Prostate gland (tissue), 2 donors: Measurements from ENCODE around the gene LRRC73.

ENCODE experiments used
- POLR2A ChIP-seq: fragments of 450-650 bp; IDR thresholded peaks from one replicate; pipeline ENCODE4 v1.6.1; 2016; ENCODE audit warnings: antibody characterized with exemption, mild to moderate bottlenecking
- TF ChIP-seq, protein P1 (sequence below), 4 experiments: fragments of 200-600 bp in 2 of 4; fragments of 450-650 bp in 2 of 4; sonication (generic) in 2 of 4; IDR thresholded peaks; 1 replicate in 3 of 4; 2 replicates in 1 of 4; pipeline ENCODE4 v1.5.1; 2016 to 2019; ENCODE audit warnings: antibody characterized with exemption in 4 of 4, mild to moderate bottlenecking in 2 of 4, moderate library complexity in 2 of 4

DNA sequence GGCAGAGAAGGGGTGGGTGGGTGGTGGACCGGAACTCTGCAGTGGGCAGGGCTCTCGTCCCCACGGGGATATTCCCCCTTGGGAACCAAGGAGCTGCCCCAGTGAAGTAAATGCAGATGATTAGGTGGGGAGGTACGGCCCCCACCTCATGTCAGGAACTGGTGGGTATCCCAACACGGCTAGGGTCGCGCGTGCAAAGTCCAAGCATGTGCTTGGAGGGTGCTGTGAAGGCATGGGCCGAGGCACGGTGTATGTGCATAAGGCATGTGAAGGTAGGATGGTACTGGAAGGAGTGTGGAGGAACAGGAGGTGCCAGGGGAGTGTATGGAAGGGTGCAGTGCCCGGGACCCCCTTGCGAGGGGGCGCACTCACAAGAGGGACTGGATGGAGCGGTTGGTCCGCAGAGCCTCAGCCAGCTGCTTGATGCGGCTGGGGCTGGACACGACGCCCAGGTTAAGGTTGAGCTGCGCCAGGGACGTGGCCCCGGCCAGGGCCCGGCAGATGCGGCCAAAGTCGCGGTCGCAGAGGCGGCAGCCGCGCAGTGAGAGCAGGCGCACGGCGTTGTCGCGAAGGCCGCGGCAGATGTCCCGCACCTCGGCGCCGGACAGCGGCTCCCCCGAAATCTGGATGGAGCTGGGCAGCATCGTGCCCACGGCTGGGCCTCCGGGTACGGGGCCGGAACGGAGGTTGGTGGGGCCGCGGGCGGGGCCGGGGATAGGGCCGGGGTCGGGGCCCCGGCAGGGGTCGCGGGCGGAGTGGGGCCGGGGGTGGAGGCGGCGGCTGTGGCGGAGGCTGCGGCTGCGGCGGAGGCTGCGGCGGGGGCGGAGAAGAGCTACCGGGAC lies 783 bp downstream of the LRRC73 start:
- TF ChIP-seq, protein P1, sequence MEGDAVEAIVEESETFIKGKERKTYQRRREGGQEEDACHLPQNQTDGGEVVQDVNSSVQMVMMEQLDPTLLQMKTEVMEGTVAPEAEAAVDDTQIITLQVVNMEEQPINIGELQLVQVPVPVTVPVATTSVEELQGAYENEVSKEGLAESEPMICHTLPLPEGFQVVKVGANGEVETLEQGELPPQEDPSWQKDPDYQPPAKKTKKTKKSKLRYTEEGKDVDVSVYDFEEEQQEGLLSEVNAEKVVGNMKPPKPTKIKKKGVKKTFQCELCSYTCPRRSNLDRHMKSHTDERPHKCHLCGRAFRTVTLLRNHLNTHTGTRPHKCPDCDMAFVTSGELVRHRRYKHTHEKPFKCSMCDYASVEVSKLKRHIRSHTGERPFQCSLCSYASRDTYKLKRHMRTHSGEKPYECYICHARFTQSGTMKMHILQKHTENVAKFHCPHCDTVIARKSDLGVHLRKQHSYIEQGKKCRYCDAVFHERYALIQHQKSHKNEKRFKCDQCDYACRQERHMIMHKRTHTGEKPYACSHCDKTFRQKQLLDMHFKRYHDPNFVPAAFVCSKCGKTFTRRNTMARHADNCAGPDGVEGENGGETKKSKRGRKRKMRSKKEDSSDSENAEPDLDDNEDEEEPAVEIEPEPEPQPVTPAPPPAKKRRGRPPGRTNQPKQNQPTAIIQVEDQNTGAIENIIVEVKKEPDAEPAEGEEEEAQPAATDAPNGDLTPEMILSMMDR (IDR thresholded peaks at IDR 0.05), result no peak
- TF ChIP-seq POLR2A, result no peak
